GM19099 (cell line): ENCODE measurements around the gene IL17F.

Source experiments
- POLR2A ChIP-seq: IDR thresholded peaks from 3 replicates; pipeline ENCODE4 v1.6.1; 2011; ENCODE audit warnings: low read depth; ENCODE audit not compliant: insufficient read length; ENCODE audit errors: extremely low read depth

The IL17F gene

DNA sequence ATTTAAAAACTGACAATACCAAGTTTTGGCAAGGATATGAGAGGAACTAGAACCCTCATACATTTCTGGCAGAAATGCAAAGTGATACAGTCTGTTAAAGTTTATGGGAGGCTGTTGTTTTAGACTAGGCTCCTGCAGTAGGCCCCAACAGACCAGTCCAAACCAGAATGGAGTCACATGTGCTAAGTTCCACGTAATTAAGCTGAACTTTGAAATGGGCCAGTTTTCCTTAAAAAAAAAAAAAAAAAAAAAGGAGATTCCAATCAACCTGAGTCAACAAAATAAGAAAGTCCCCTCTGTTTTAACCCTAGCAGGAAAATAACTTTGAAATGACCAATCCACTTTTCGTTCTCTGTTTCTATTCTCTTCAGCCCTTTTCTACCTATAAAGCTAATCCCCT lies 26.5 kb downstream of the IL17F start:
- TF ChIP-seq POLR2A = no peak

DNA sequence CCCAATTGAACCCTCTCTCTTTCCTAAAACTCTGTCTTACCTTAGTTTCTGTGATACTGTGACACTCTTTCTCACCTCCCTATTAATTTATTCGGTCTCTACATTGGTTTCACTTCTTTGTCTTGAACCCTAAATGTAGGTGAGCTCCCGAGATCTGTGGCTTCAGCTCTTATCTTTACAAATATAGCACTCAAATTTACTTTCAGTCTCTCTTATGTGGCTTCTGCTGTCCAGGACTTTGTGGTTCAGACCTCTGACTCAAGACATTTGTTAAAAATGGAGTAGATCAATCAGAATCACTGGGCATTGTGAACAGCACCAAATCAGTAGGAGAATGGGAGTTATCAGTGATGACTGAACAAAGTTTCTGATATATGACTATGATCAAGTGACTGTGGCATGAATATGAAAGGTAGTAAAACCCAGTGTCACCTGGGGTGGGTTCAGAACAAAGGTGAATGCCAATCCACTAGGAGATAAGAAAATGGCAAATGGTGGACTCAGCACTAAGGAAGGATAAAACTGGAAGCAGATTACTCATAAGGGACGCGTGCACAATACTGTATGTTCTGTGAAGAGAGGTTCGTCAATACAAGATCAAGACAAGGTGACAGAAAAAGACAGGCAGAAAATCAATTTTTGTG lies 27.2 kb downstream of the IL17F start:
- TF ChIP-seq POLR2A = no peak

DNA sequence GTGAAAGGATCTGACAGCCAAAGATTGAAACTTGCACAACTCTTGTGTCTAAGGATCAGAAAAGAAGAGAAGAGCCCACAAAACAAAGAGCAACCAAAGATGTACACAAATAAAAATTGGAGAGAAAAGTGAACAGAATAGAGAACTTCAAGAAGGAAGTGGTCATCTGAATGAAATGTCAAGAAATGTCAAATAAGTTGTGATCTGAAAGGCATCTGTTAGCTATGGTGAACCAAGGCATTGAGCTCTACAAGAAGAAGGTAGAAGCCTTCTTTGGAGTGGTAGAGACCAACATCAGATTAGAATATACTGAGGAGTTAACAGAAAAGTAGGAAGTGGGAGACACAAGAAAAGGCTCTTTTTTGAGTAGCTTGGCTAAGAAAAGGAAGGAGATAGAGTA lies 28.5 kb downstream of the IL17F start:
- no peak for TF ChIP-seq POLR2A

DNA sequence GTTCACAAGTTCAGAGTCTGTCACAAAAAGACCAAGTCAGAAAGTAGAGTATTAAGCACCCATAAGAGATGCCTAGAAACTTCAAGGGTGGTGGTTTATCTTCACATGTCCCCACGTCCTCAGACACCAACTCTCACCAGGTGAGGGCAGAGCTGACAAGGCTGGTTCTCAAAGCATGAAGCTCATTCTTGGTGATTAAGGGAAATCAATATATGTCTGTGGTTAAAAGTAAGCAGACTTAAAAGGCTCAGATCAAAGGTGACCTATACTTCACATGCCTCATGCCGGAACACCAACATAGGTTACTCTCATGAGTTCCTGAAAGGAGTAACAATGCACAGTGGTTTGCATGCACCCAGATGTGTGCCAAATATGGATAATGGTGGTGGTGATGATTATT lies 31.2 kb downstream of the IL17F start:
- no peak for TF ChIP-seq POLR2A

DNA sequence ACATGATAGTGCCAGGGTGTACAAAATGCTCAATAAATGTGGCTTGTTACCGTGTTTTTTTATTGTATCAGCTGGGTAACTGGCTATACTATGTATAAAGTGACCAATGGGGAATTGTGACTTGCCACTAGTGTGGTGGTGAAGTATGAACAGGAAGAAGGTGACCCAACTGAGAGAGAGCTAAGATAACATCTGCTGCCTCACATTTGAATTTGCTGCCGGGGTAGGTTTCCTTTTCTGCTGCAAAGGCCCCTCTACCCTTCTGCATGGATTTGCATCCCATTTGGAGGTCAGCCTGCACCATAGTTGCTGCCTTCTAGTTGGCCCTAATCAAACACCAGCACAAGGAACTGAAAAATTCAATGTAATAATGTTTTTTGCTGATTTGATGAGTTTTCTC lies 34.1 kb downstream of the IL17F start:
- TF ChIP-seq POLR2A = no peak

DNA sequence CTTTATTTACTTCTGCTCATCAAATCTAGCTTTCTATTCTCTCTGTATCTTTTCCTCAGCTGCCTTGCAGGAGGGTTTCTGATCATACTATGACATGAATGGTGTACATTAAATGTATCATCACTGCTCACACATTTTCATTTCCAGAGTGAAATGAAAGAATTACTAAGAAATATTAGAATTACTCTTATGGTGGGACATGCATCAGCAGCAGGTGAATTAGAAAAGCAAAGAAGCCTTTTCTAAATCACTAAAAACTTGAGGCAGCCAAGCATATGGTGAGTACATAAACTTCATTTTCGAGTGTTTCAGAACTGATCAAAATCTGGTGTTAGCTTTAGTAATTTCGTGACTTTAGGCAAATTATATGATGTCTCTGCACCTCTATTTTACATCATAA lies 34.5 kb downstream of the IL17F start:
- no peak for TF ChIP-seq POLR2A

DNA sequence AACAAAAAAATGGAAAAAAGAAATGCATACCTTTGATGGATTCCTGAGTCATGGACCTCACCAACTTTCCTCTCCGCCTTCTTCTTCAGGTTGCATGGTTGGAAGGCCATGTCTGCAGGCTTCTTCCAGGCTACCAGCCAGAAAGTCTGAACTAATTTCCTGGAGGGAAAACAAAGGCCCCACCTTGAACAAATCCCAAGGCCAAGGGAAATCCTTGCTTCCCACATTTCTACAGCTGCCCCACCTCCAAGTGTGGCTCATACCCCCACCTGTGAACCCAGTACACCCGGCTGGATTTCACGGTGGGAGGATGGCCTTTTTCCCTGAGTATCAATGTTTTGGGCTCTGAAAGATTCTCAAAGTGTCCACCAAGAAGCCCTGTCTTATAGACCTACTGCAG lies 35.7 kb downstream of the IL17F start:
- no peak for TF ChIP-seq POLR2A

DNA sequence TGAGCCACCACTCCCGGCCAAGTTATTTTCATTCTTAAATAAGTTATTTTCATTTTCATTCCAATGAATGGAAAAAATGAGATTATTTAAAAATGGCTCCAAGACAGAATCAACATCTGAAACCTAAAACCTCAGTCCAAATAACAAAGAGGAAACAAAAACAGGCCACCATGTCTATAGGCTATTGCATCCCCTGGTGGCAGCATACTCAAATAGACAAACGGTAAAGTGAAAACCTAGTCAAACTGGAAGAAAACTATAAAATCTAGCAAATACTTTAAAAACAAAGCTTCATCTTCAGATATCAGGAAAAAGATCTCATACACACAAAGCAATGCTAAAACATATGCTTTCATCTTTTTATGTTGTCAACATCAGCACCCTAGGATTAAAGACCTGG lies 37.2 kb downstream of the IL17F start:
- TF ChIP-seq POLR2A = no peak

DNA sequence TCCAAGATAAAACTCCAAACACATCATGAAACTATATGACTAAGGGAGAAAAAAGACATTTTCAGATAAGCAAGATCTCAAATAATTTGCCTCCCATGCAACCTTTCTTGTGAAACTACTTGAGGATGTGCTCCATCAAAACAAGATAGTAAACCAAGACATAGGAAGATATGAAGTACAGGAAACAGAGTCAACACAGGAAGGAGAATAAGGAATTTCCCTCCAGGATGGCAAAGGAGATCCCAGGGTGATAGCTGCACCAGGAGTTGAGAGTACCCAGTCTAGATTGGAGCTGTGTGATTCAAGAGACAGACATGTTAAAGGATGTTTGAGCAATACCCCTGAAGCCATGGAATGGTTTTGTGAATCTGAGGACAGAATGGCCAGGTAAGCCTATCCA lies 42.8 kb downstream of the IL17F start:
- TF ChIP-seq POLR2A = no peak

DNA sequence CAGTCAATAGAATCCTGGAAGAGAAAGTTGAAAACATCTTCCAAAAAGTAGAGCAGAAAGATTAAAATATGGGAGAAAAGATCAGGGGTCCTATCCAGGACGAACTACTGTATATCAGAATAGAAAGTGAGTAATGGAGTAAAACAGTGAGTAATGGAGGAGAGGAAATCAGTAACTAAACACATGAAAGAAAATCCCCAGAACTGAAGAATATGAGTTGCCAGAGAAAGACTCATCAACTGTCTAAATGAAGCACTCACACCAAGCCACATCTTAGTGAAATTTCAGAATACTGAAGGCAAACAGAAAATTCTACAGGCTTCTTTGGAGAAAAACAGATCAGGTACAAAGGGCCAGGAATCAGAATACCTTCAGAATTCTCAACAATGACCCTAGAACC lies 43.3 kb downstream of the IL17F start:
- no peak for TF ChIP-seq POLR2A

DNA sequence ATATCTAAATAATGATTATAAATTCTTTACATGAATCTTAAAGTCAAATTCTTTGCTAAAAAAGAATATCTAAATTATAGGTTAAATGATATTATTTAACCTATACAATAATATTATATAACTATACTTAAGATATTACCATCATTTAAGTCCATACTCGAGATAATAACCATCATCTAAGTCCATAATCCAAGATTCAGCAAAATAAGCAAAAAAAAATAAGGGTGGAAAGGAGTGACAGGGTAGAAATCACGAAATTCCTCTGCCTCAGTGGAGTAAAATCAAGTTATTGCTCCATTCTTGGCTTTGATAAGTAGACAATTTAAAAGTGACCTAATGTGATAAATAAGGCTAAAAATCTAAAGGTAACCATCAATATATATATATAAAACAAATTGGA lies 48.4 kb downstream of the IL17F start:
- TF ChIP-seq POLR2A = no peak

DNA sequence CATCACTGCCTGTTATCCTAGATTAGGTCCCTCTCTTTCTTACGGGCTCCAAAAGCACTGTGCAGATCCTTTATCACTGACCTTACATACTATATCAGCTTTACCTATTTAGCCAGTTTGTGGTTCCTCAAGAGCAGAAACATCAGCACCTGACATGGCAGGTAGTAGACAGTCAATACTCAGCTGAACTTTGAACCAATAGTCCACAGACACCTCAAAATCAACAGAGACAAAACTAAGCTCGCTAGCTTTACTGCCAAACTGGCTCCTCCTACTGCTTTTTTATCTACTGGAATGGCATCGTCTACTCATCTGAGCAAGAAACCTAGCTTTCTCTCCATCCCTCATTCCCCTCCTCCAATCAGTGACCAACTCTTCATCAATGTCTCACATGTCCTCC lies 52.5 kb downstream of the IL17F start:
- no peak for TF ChIP-seq POLR2A

DNA sequence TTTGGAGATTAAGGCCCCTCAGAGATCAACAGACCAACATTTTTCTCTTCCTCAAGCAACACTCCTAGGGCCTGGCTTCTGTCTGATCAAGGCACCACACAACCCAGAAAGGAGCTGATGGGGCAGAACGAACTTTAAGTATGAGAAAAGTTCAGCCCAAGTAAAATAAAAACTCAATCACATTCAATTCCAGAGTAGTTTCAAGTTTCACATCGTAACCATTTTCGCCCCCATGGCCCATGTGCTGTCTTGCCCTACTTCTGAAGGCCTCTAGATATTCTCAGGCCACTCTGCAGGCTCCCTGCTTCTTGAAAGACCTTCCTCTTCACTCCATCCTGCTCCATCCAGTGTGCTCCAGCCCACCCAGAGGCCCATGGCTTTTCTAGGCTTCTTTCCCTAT lies 53.9 kb downstream of the IL17F start:
- TF ChIP-seq POLR2A = no peak

DNA sequence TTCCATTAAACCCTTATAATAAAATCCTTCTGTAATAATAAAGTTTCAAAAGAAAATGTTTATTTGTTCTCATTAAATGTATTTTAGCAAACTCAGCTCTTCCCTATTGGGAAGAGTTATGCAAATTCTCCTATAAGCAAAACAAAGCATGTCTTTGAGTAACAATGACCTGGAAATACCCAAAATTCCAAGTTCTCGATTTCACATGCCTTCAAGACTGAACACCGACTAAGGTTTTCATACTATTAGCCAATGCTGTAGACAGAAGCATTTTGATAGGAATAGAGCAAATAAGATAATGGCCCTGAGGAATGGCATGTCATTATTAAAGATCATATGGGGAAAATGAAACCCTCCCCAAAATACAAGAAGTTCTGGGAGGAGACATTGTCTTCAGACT lies 54.3 kb downstream of the IL17F start:
- no peak for TF ChIP-seq POLR2A

DNA sequence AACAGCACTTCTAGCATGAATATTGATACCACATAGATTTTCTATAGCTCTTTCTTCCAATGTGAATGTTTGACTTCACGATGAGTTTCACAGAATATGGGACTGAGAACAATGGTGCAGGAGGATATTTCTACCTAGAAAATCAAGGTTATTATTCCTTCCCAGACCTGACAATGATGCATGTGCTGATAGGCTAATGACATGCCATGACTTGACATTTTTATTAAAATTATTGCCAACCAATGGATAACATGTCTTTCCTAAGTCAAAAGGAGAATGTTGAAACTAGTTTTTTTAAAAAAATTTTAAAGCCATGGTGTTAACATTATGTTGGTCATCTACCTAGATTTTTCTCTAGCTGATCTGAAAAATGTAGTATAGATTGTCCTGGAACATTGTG lies 57.2 kb downstream of the IL17F start:
- no peak for TF ChIP-seq POLR2A
